ENCODE data around the gene IGSF6. TPM values are rescaled to one million over a fixed set of nuclear protein-coding genes. Genes with fewer than 3 reads are reported as not detected.

The IGSF6 gene
- total and polyA plus RNA-seq, 2 of the 8 experiments (the other 6 are each of a cell fraction or from before 2014, with no cell fraction given) = not detected

DNA sequence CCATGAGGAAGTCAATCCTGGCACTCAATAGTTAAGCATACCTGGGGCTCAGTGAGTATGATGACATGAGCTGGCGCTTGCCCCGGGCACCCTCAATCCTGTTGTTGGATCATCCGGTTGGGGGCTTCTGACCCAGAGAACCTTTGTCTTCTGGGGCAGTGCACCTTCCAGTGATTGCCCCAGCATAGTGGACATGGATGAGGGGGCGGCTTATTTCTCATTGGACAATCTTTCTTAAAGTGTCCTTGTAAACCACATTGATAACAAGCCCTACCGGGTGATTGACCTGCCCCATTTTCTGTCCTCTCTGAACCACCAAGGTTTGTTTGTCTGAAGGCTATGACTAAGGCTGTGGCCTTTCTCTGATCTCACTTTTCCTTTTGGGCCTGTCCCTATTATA lies 18.2 kb downstream of the IGSF6 start:
- DNase-seq (ENCODE audit: low read depth in 1 of 2, low spot score in 2 of 2) (no peak), FAIRE-seq (no peak)
- no peaks in the 10 kb centered on the region for H3K27me3 ChIP-seq (replicated peaks in 1 of 4; ENCODE audit: control insufficient read depth in 3 of 4, extremely low read depth in 1 of 4, insufficient read depth in 3 of 4, low read length in 3 of 4)
- no peak overlapping the region for H3K4me3 ChIP-seq (ENCODE audit: extremely low read depth in 1 of 4, insufficient read depth in 2 of 4, low read depth in 3 of 4, low read length in 4 of 4)
- TF ChIP-seq MAFK (IDR thresholded peaks at IDR 0.05; ENCODE audit: low read depth, low read length) = no peak
- no peak for TF ChIP-seq CEBPB (IDR thresholded peaks at IDR 0.05; ENCODE audit: low read depth, low read length)
- TF ChIP-seq POU5F1 (IDR thresholded peaks at IDR 0.05; ENCODE audit: low read depth, low read length) = no peak
- no peak for TF ChIP-seq RBBP5 (IDR thresholded peaks at IDR 0.05; ENCODE audit: borderline replicate concordance, low read depth, low read length)
- TF ChIP-seq EP300 (IDR thresholded peaks at IDR 0.05; ENCODE audit: borderline replicate concordance in 1 of 2, low read depth in 2 of 2, low read length in 2 of 2) = no peak
- H2BK5ac ChIP-seq (ENCODE audit: low read depth, low read length) = no peak overlapping the region
- no peak overlapping the region for H2BK15ac ChIP-seq (ENCODE audit: low read length)
- ChIA-PET CTCF (ENCODE audit: partially characterized antibody) (interaction anchor here (1.4 kb wide), 1 partner anchor 12 kb away, joined by 3 read pairs; no protein-coding TSS in a partner anchor), POLR2A (ENCODE audit: partially characterized antibody) (no interaction called here)
- H3K14ac ChIP-seq (ENCODE audit: insufficient read length) = no peak overlapping the region
- no peaks in the 10 kb centered on the region for H3K23me2 ChIP-seq (ENCODE audit: low read depth, low read length)
- H4K20me1 ChIP-seq (replicated peaks in 1 of 2; ENCODE audit: control insufficient read depth in 1 of 2, insufficient read depth in 2 of 2, low read length in 2 of 2) = no peaks in the 10 kb centered on the region
- WGBS, 2 experiments (ENCODE audit: extremely low coverage in 1 of 2, insufficient coverage in 1 of 2, insufficient read length in 1 of 2, insufficient replicate concordance in 2 of 2, low coverage in 1 of 2, low lambda C conversion rate in 2 of 2, missing lambda C conversion rate in 1 of 2) = 95% methylated on average over 5 of the region's 5 CpGs; no CpG with 5 or more reads in 1 of the 2 experiments
- no peak overlapping the region for H3K23ac ChIP-seq (ENCODE audit: insufficient read length)
- H3K4me2 ChIP-seq (ENCODE audit: insufficient read depth in 1 of 2, low read depth in 2 of 2, low read length in 2 of 2) = no peak overlapping the region
- H3K79me2 ChIP-seq (ENCODE audit: control insufficient read depth in 1 of 2, insufficient read depth in 2 of 2, low read length in 2 of 2) = no peaks in the 10 kb centered on the region; a peak in 1 of 4 replicates
- no peak overlapping the region for H2BK20ac ChIP-seq (ENCODE audit: low read length)
- no peak overlapping the region for H3K56ac ChIP-seq (replicated peaks; ENCODE audit: insufficient read length, low read depth, low read length)
- no peak overlapping the region for H3K27ac ChIP-seq (ENCODE audit: low read depth, low read length)
- no peak overlapping the region for H3K18ac ChIP-seq (ENCODE audit: extremely low read depth, low read length)
- no peak overlapping the region for H4K91ac ChIP-seq (replicated peaks; ENCODE audit: insufficient read length, low read length)
- H3K9me3 ChIP-seq (ENCODE audit: insufficient read depth in 2 of 2, low read depth in 1 of 2, low read length in 1 of 2) = peaks cover 0 to 6% of the 10 kb centered on the region in 2 experiments; a peak in 1 of 4 replicates
- H3K9ac ChIP-seq (replicated peaks in 1 of 4; ENCODE audit: extremely low read depth in 1 of 4, low read depth in 3 of 4, low read length in 3 of 4) = no peak overlapping the region
- no peak overlapping the region for H2BK12ac ChIP-seq (ENCODE audit: low read depth, low read length)
- H3K36me3 ChIP-seq (ENCODE audit: control insufficient read depth in 2 of 4, insufficient read depth in 4 of 4, low read length in 3 of 4) = peaks cover 0 to 15% (median 2%) of the 10 kb centered on the region in 4 experiments; a peak in 4 of 8 replicates
- H3K4ac ChIP-seq (replicated peaks; ENCODE audit: insufficient read length, low read depth, low read length) = no peak overlapping the region
- H2AFZ ChIP-seq (ENCODE audit: low read length) = no peak overlapping the region
- H2AK5ac ChIP-seq (ENCODE audit: low read depth, low read length) = no peak overlapping the region
- no peaks in the 10 kb centered on the region for H3K79me1 ChIP-seq (ENCODE audit: low read depth, low read length)
- H4K5ac ChIP-seq (ENCODE audit: insufficient read length, low read depth, low read length) = no peak overlapping the region
- H3K4me1 ChIP-seq (replicated peaks in 1 of 4; ENCODE audit: control insufficient read depth in 3 of 4, insufficient read depth in 4 of 4, low read length in 3 of 4) = no peaks in the 10 kb centered on the region
- H2BK120ac ChIP-seq (replicated peaks; ENCODE audit: low read depth, low read length) = no peak overlapping the region
- no peak overlapping the region for H4K8ac ChIP-seq (ENCODE audit: extremely low read depth, insufficient read depth, low read length)
